Heart left ventricle (tissue), 13 donors: ENCODE measurements around the gene MED12L.

ENCODE experiments used
- CTCF ChIP-seq, 12 donors: fragments of 200-600 bp; sonication (generic) in 4 of 12; IDR thresholded peaks; one replicate each; pipeline versions ENCODE4 v1.5.0 to v1.8.0; 2018 to 2022; ENCODE audit warnings: antibody characterized with exemption in 12 of 12, mild to moderate bottlenecking in 5 of 12
- POLR2A ChIP-seq, 2 donors: fragments of 450-650 bp; IDR thresholded peaks; one replicate each; pipeline ENCODE4 v1.6.1; 2017; ENCODE audit warnings: antibody characterized with exemption in 2 of 2, mild to moderate bottlenecking in 2 of 2, moderate library complexity in 2 of 2
- donor health status: ischemic (EF 13 %, LVEDD 7.1; RV severe dilation, severe dysfunction).
- donor health status: DM: no; HTN: yes; CAD: no.
- donor health status: DM: no; HTN: no; CAD: no.
- donor health status: ischemic (EF 25% LVEDD 6.9; RV normal size, moderate dysfunction).
- donor health status: ischemic (EF 25% LVEDD 5.7; RV mildly dilated, moderate dysfunction).
- donor health status: ischemic (EF 35%, LVEDD 5.7; RV mildly dilated, moderate dysfunction).
- donor health status: nonischemic (EF 11% LVEDD 7.7; RV severe dilation, severe dysfunction).
- donor health status: DM: yes; HTN: yes; CAD: no.
- donor health status: PGD.
- donor health status: ischemic (EF 29% LVEDD 5.4; RV normal size, mild dysfunction).
- donor health status: nonischemic (EF 23%, LVEDD 6.1; RV moderate dilation, normal function).

DNA sequence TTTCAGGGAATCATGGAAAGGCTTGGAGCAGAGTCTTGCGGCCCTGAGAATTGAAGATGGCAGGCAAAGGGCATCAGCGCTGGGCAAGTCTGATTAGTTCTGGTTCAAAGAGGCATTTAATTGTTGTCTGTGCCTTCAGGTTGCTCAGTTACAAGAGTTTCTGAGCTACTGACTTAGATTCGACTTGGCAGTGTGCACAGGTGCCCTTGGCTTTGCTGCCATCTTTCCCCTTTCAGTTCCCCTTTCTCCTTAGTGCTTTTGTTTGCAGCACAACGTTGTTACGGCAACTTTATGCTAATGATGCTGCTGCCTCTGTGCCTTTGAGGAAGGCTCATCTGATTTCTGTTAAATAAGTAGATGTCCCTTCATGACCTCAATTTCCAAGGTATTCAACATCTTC is 180.4 kb downstream of the MED12L start:
- no peak for TF ChIP-seq CTCF (IDR thresholded peaks at IDR 0.05)
- no peak for TF ChIP-seq POLR2A (IDR thresholded peaks at IDR 0.05)
